Heart left ventricle (tissue), 16 donors: Measurements from ENCODE around the gene HMSD. TPM values are rescaled to one million over a fixed set of nuclear protein-coding genes. Genes with fewer than 3 reads are reported as not detected.

Experiments
- ATAC-seq, 4 donors: fragments of 200-7000 bp; cut with Tn5 transposase; one replicate each; pipeline ENCODE4 v1.9.1; 2020 to 2022; ENCODE audit warnings: moderate library complexity in 4 of 4, mild to moderate bottlenecking in 3 of 4, moderate number of reproducible peaks in 1 of 4
- DNase-seq, 5 donors: peaks; one replicate each; pipeline ENCODE4 v3.0.0-alpha.2; 2020
- H3K27ac ChIP-seq, 12 donors: fragments of 200-600 bp; sonication (generic) in 4 of 12; one replicate each; pipeline versions ENCODE4 v1.5.0 to v1.8.0; 2016 to 2022; ENCODE audit warnings: mild to moderate bottlenecking in 2 of 12
- H3K27me3 ChIP-seq, 9 donors: fragments of 200-600 bp; sonication (generic) in 2 of 9; one replicate each; pipeline versions ENCODE4 v1.5.1 to v1.8.0; 2016 to 2022; ENCODE audit warnings: mild to moderate bottlenecking in 3 of 9
- H3K36me3 ChIP-seq, 9 donors: fragments of 200-600 bp; sonication (generic) in 2 of 9; one replicate each; pipeline versions ENCODE4 v1.5.0 to v1.8.0; 2018 to 2022; ENCODE audit warnings: mild to moderate bottlenecking in 2 of 9
- H3K4me1 ChIP-seq, 12 donors: fragments of 200-600 bp; sonication (generic) in 4 of 12; one replicate each; pipeline versions ENCODE4 v1.5.0 to v1.8.0; 2016 to 2022; ENCODE audit warnings: mild to moderate bottlenecking in 3 of 12
- H3K4me3 ChIP-seq, 12 donors: fragments of 200-600 bp; sonication (generic) in 4 of 12; one replicate each; pipeline versions ENCODE4 v1.5.0 to v1.8.0; 2017 to 2022; ENCODE audit warnings: mild to moderate bottlenecking in 9 of 12, moderate library complexity in 4 of 12
- H3K9me3 ChIP-seq, 12 donors: fragments of 200-600 bp; sonication (generic) in 4 of 12; one replicate each; pipeline versions ENCODE4 v1.5.0 to v1.8.0; 2016 to 2022; ENCODE audit warnings: mild to moderate bottlenecking in 1 of 12
- POLR2A ChIP-seq, 2 donors: fragments of 450-650 bp; IDR thresholded peaks; one replicate each; pipeline ENCODE4 v1.6.1; 2017; ENCODE audit warnings: antibody characterized with exemption in 2 of 2, mild to moderate bottlenecking in 2 of 2, moderate library complexity in 2 of 2
- WGBS, 4 donors: extraction: QIAGEN DNeasy Blood & Tissue Kit in 2 of 4; methylation state at CpG; one replicate each; pipeline versions ENCODE4 v1.1.5 to v1.1.7; 2013 to 2018; 5-methylcytosine and 5-hydroxymethylcytosine counted together
- intact Hi-C, 10 donors: fragments of 100-400 bp; cut with DNase I; formaldehyde crosslinking; loops; one replicate each; pipeline versions ENCODE4 v1.11.1 to v1.14.2; 2022
- polyA plus RNA-seq, 2 donors: library from polyadenylated mRNA; stranded (reverse); fragments of 200-250 nt; gene quantifications; one replicate each; pipeline ENCODE4 v1.2.3, GENCODE V29; 2013
- total RNA-seq, 9 donors: library from RNA; depleted of rRNA in 2 of 9; stranded (reverse); fragments of >200 nt in 2 of 9; fragmentation: NEBNext Ultra II Directional in 3 of 9; extraction: Animal tissue kit (Norgen Biotek cat#: 25700) in 3 of 9; gene quantifications; one replicate each; pipeline versions ENCODE4 v1.1.0 to v1.2.4, GENCODE V29; 2016 to 2023
- TF ChIP-seq, protein P1 (sequence below), 12 donors: fragments of 200-600 bp; sonication (generic) in 4 of 12; IDR thresholded peaks; one replicate each; pipeline versions ENCODE4 v1.5.0 to v1.8.0; 2018 to 2022; ENCODE audit warnings: antibody characterized with exemption in 12 of 12, mild to moderate bottlenecking in 5 of 12
- donor health status: ischemic (EF 13 %, LVEDD 7.1; RV severe dilation, severe dysfunction).
- donor health status: healthy with polysubstance abuse.
- donor health status: DM: no; HTN: yes; CAD: no.
- donor health status: DM: no; HTN: no; CAD: no.
- donor health status: ischemic (EF 25% LVEDD 6.9; RV normal size, moderate dysfunction).
- donor health status: ischemic (EF 25% LVEDD 5.7; RV mildly dilated, moderate dysfunction).
- donor health status: healthy.
- donor health status: DM: yes; HTN: yes; CAD: no.
- donor health status: ischemic (EF 35%, LVEDD 5.7; RV mildly dilated, moderate dysfunction).
- donor health status: nonischemic (EF 11% LVEDD 7.7; RV severe dilation, severe dysfunction).
- donor health status: DM: yes; HTN: yes; CAD: no.
- donor health status: PGD.
- donor health status: ischemic (EF 29% LVEDD 5.4; RV normal size, mild dysfunction).
- donor health status: nonischemic (EF 23%, LVEDD 6.1; RV moderate dilation, normal function).

HMSD gene
- total and polyA plus RNA-seq, 11 donors, result 0.33 to 1.3 (median 0.43) TPM; not detected in 8

DNA sequence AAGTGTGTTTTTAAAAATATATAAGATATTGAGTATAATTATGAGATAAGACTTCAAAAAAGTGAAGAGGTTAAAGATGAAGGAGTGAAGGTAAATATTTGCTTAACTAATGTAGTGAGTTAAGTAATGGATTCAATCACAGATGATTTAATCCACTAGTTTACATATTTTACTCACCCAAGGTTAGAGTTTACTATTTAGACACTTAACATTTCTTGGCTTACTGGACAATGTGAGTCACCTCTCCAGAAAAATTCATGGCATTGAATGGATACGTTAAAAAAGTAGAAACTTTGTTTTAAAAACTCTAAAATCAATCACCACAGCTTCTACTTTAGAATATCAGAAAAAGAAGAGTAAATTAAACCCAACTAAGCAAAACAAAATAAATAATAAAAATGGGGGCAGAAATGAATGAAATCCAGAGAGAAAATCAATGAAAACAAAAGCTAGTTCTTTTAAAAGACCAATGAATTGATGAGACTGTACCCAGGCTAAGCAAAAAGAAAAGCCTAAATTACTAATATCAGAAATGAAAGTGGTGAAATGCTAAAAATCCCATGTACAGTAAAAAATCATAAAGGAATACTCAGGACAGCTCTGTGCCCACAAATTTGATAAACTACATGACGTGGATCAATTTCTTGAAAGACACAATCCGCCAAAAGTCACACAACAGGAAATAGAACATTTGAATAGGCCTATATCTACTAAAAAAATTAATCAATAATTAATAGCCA is 1.9 kb upstream of the HMSD start:
- Histone ChIP-seq H3K4me3 (no peak overlapping the region), H3K9me3 (peaks cover 0 to 4% (median 0%) of the 10 kb centered on the region in 12 donors), H3K27ac (no peak overlapping the region), H3K4me1 (peaks cover 0 to 9% (median 0%) of the 10 kb centered on the region in 12 donors), H3K36me3 (no peaks in the 10 kb centered on the region), H3K27me3 (peaks cover 0 to 38% (median 6%) of the 10 kb centered on the region in 9 donors)
- WGBS, 4 donors, result 89 to 94% (median 93%) methylated on average over 3 of the region's 3 CpGs
- intact Hi-C loops, result no loop called here
- ATAC-seq (no peak), DNase-seq (no peak)
- TF ChIP-seq POLR2A (IDR thresholded peaks at IDR 0.05), result no peak
- TF ChIP-seq, protein P1, sequence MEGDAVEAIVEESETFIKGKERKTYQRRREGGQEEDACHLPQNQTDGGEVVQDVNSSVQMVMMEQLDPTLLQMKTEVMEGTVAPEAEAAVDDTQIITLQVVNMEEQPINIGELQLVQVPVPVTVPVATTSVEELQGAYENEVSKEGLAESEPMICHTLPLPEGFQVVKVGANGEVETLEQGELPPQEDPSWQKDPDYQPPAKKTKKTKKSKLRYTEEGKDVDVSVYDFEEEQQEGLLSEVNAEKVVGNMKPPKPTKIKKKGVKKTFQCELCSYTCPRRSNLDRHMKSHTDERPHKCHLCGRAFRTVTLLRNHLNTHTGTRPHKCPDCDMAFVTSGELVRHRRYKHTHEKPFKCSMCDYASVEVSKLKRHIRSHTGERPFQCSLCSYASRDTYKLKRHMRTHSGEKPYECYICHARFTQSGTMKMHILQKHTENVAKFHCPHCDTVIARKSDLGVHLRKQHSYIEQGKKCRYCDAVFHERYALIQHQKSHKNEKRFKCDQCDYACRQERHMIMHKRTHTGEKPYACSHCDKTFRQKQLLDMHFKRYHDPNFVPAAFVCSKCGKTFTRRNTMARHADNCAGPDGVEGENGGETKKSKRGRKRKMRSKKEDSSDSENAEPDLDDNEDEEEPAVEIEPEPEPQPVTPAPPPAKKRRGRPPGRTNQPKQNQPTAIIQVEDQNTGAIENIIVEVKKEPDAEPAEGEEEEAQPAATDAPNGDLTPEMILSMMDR (IDR thresholded peaks at IDR 0.05), result no peak

DNA sequence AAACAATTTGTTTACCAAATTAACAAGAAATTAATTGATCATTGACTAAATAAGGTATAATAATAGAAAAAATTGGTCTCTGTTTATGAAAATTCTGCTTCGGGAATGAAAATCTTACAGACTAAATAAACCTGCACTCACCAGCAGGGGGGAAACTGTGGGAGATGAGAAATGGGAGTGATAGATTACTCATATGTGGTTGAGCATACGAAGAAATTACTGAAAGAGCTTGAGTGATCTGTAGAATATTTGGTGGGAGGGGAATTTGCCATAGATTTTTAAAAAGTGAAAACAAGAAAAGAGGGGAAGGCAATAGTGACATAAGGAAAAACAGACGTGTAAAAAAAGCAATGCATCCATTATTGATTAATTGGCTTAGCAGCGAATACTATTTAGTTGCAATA is 2.2 kb downstream of the HMSD start:
- Histone ChIP-seq H3K9me3 (no peaks in the 10 kb centered on the region), H3K27me3 (peaks cover 0 to 31% (median 4%) of the 10 kb centered on the region in 9 donors), H3K36me3 (no peaks in the 10 kb centered on the region), H3K4me1 (peaks cover 0 to 11% (median 0%) of the 10 kb centered on the region in 12 donors), H3K4me3 (no peak overlapping the region), H3K27ac (no peak overlapping the region)
- DNase-seq (no peak), ATAC-seq (no peak)
- TF ChIP-seq, protein P1 (IDR thresholded peaks at IDR 0.05), result no peak
- TF ChIP-seq POLR2A (IDR thresholded peaks at IDR 0.05), result no peak
- 84 to 87% (median 85%) methylated on average over 4 of the region's 4 CpGs for WGBS, 4 donors
- intact Hi-C loops, result no loop called here

DNA sequence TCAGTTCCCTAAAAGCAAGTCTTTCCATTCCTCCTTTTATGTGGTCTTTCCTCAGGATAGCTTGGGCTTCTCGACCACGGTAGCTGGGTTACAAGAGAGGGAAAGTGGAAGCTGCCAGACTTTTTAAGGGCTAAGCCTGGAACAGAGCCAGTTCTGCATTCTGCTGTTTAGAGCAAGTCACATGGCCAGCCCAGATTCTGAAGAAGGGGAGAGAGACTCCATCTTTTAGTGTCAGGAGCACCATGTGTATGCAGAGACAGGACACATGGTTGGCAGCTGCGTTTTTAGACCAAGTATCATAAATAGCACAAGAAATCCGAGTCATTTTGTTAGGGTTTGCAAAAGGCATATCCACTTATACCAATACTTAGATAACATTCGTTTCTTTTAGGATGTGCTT is 4.7 kb downstream of the HMSD start:
- H3K27me3 ChIP-seq, result peaks cover 0 to 25% (median 4%) of the 10 kb centered on the region in 9 donors
- ATAC-seq (no peak), DNase-seq (no peak)
- H3K36me3 ChIP-seq, result no peaks in the 10 kb centered on the region
- no peak overlapping the region for H3K4me3 ChIP-seq
- WGBS, 4 donors, result 42 to 59% (median 45%) methylated on average over 4 to 5 of the region's 5 CpGs
- no peak for TF ChIP-seq POLR2A (IDR thresholded peaks at IDR 0.05)
- TF ChIP-seq, protein P1 (IDR thresholded peaks at IDR 0.05), result no peak
- peaks cover 0 to 7% (median 0%) of the 10 kb centered on the region in 12 donors for H3K4me1 ChIP-seq
- intact Hi-C loops, result no loop called here
- no peak overlapping the region for H3K27ac ChIP-seq
- H3K9me3 ChIP-seq, result no peaks in the 10 kb centered on the region

DNA sequence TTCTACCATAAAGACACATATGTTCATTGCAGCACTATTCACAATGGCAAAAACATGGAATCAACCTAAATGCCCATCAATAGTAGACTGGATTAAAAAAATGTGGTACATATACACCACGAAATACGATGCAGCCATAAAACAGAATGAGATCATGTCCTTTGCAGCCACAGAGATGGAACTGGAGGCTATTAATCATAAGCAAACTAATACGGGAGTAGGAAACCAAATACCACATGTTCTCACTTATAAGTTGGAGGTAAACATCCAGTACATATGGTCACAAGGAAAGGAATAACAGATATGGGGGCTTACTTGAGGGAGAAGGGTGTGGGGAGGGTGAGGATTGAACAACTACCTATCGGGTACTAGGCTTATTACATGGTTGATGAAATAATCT is 7.7 kb downstream of the HMSD start:
- DNase-seq, result no peak
- H3K9me3 ChIP-seq, result no peaks in the 10 kb centered on the region
- WGBS, 4 donors, result 74 to 82% (median 78%) methylated on average over 4 of the region's 4 CpGs
- ATAC-seq, result no peak
- no peaks in the 10 kb centered on the region for H3K36me3 ChIP-seq
- H3K4me3 ChIP-seq, result no peak overlapping the region
- peaks cover 0 to 19% (median 4%) of the 10 kb centered on the region in 9 donors for H3K27me3 ChIP-seq
- no peak for TF ChIP-seq POLR2A (IDR thresholded peaks at IDR 0.05)
- TF ChIP-seq, protein P1 (IDR thresholded peaks at IDR 0.05), result no peak
- no peak overlapping the region for H3K27ac ChIP-seq
- H3K4me1 ChIP-seq, result peaks cover 0 to 2% (median 0%) of the 10 kb centered on the region in 12 donors
- intact Hi-C loops, result no loop called here
